ENCODE results near the gene PKIG.
"Not testable (repeated sequence)": the region's sequence is repeated elsewhere in the genome, so short reads cannot be mapped to it uniquely, and the experiment has no call there.

Gene PKIG

DNA sequence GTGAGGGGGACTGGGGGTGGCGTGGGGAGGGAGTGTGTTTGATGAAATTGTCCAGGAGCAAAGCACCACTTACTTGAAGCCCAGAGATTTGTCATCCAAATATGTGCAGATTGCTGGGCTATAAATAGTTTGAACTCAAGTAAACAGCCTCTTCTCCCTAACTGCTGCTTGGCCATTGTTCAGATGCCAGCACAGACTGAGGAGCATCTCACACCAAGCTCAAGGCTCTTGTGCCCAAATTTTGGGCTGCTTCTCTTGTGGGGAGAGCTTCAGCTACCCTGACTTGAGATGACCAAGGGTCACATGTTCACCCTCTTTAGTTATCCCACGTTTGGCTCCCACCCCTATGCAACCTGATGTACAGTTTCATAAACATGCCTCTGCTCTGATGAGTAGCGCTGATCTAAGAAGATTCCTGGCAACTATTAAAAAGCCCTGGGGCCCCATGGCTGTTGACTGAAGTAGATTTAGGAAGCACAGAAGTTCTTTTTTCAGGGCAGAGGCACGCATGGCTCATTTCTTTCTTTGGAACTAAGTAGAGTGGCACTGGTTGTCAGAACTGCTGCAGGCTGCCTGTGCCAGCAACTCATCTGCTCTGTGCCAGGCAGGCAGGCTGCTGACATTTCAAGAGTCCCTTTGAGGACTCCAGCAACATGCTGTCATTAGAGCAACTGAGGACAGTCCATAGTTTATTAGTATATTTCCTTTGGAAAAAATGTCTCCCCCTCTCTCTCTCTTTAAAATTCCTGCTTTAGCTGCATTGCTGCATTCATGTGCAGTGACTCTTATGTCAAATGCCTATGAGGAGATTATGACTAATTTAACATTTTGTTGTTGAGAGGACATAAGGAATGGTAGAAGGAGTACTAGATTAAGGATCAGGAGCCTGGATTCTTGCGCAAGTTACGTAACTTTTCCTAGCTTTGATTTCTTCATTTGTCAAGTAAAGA, 9.6 kb upstream of the PKIG start:
- no peak for DNase-seq

DNA sequence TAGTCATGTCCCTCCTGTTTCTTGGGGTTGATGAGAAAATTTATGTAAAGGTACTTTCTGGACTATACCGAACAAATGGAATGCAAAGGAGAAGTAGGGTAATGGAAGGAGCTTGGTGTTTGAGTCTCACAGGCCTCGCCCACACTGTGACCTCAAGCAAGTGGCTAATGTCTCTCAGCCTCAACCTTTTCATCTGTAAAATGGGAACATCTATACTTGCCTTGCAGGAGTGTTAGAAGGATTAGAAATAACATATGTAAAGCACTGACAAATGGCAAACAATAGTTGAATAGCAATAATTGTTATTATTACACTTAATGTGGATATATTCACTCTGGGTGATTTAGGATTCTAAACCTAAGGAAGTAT, 8.9 kb upstream of the PKIG start:
- no peak for DNase-seq

DNA sequence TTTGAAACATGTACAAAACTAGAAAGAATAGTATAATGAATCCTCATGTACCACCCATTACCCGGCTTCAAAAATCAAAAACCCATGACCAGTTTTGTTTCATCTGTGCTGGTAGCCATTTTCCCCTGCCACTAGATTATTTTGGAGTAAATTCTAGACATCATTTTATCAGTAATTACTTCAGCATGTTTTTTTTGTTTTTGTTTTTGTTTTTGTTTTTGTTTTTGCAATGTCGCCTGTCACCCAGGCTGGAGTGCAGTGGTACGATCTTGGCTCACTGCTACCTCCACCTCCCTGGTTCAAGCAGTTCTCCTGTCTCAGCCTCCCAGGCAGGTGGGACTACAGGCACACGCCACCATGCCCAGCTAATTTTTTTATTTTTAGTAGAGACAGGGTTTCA, 8.0 kb upstream of the PKIG start:
- no peak for DNase-seq

DNA sequence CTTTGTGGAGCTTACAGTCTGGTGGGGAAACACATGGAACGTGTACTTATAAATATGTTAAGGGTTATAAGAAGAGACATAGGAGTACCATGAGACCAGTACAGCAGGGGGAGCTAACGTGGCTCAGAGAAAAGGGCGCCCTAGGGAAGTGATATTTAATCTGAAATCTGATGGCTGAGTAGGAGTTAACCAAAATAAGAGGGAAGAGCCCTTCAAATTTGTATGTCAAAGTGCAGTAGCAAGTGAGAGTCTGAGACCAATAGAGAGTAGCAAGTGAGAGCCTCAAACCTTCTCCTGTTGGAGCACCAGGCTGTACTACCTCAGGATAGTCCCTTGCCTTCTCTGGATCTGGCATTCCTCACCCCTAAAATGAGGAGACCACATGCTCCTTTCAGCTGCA, 6.1 kb upstream of the PKIG start:
- DNase-seq: no peak

DNA sequence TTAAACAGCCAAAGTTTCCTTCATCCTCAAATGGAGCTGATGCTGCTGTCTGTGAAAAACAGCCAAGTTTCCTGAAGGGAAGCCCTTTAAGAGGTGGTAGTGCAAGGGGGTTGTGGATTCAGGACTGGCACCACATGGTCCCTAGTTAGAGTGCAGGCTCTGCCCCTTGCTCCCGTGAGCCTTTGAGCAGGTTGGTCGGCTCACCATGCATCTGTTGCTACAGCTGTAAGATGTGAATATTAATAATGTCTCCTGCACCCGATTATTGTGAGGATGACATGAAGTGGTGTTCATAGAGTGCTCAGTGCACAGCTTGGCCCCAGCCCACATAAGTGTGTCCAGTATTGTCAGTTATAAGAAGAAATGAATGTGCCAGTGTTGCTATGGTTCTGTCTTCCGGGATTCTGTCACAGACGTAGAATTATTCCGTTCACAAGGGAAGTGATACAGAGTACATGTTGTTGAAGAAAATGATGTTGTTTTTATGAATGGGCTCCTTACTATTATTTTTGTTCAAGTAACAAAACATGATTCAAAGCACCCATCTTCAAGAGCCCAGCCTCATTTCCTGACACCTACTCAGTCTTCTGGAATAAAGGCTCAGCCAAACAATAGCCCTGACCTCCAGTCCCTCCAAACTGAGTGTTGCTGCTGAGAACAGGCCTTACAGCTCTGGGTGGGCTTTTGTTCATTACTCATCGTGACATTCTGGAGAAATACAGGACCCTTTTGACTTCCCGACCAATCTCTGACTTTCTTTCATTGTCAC, 2.9 kb upstream of the PKIG start:
- DNase-seq: no peak

DNA sequence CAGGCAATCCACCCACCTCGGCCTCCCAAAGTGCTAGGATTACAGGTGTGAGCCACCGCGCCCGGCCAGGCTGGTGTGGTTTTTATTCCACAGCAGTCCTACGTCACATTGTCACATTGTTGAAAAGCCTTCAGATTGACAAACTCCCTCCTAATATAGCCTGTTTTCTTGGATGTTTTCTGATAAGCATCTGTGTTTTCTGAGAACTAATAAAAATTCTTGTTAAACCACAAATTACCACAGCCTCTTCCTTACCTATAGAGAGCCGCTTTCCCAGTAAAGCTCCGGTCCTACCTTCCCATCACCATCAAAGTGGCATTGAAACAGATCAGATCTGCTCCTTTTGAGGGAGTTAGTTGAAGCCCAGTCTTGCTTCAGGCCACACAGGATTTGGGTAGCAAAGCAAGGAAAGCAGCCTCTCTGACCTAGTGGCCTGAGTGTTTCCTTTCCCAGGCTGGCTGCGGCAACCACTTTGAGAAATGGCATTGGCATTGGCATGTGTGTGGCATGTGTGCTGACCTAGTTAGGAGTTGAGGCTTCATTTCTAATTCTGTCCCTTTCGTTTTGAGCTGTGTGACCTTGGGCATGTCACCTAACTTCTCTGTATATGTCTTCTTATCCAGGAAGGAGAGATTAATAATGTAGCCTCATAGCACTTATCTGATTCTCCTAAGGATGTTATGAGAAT, 1.7 kb upstream of the PKIG start:
- DNase-seq: no peak

DNA sequence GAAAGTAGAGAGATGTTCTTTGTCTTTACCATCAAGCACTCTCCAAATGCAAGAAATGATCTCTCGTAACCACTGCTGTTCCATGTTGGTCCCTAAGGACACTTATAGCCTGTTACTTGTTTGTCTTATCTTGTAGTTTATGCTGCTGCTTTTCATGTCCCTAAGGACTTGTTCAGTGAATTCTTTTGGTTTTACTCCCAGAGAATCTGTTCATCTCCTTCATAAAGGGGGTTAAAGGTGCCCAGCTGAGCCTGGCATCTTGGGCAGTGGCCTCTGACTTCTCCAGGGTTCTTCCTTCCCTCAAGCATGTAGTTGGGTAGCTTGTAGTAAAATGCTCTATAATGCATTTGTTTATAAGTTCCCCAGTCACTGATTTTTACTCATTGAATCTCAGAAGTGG, 864 bp upstream of the PKIG start:
- no peak for DNase-seq

DNA sequence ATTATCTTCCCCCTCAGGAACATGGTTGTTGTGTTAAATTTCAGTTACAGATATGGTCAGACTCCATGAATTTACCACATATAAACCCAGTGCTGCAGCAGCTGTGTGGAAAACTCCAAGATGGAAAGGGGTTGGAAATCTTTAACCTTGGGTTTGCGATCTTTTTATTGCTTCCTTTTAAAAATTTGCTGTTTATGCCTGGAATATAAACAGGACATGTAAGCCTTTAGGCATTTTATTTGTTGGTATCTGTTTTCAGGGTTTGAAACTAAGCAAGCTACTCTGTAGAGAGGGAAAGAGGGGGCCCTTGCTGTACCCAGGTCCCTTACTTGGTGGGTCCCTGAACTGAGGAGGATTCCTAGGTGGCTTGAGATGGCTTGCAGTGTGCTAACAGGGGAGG, 778 bp downstream of the PKIG start:
- DNase-seq: no peak

DNA sequence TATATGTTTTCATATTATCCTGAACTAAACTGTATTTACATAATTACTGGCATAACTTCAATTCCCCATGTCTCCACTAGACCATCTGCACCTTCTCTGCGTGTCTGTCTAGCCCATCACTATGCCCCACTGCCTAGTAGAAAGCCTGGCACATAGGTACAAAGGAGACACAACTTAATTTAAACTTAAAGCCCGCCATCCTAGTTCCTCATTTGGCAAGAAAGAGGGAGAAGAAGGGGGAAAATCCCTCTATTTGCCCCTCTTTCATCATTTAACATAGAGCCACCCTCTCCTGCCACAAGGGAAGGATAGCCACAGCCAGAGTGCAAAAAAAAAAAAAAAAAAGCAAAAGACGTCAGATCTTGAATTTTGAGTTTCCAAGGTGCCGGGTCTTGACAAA, 1.8 kb downstream of the PKIG start:
- no peak for DNase-seq

DNA sequence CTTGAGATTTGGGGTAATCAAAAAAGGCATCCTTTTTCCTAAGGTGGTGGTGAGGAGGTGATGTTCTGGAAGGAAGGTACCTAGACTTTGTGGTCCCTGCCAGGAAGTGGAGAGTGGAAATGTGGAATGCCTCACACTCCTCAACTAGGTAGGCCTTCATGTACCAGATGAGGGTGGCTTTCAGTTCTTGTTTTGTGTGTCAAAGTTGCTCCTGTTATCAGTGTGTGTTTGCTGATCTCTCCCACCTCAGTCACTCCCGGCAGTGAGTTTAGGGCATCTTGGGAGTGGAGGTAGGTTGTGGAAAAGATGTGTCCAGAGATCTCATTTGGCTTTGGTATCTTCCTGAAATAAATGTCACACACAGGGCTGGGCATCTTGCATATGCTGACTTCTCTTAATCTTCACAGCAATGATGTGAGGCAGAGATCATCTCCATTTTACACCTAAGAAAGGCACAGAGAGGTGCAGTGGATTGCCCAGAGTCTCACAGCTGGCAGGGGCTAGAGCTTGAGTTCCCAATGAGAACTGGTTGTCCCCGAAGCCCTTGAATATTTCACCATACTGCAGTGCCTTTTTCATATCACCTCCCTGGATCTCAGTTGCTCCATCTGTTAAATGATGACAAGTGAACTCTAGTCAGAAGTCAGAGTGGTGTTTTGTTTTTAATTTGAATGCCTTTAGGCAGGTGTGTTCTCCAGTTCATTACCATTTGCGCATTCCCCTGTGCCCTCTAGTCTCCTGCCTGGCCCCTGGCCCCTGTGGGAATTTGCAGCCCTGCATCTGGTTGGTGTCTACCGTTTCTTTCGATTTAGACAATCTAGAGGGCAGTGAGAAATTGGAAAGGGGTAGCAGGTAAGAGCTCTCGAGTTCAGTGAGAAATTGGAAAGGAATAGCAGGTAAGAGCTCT, 2.9 kb downstream of the PKIG start:
- no peak for DNase-seq

DNA sequence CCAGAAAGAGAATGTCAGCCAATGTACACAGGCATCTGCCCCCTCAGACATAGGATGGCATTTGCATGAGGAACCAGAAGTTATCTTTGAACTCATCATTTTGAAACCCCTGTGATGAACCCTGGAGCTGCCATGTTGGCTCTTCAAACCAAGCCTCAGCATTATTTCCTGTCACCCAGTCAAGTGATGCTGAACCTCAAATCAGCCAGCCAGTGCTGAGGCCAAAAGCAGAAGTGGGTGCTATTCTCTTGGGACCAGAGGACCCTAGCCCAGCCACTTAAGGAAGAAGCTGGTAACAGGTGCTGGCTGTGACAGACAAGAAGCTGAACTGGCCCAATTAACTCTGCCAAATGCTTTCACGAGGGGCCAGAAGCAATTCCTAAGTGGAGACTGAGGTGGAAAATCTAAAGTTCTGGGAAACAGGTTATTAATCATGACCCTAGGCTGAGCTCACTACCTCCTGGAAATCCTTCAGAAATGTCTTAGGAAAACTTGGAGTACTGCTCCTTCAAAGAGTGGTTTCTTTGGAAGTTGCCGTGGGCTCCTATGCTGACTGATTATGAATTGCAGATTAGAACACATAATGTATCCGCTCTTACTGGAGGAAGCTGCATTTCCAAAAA, 4.0 kb downstream of the PKIG start:
- DNase-seq: no peak

DNA sequence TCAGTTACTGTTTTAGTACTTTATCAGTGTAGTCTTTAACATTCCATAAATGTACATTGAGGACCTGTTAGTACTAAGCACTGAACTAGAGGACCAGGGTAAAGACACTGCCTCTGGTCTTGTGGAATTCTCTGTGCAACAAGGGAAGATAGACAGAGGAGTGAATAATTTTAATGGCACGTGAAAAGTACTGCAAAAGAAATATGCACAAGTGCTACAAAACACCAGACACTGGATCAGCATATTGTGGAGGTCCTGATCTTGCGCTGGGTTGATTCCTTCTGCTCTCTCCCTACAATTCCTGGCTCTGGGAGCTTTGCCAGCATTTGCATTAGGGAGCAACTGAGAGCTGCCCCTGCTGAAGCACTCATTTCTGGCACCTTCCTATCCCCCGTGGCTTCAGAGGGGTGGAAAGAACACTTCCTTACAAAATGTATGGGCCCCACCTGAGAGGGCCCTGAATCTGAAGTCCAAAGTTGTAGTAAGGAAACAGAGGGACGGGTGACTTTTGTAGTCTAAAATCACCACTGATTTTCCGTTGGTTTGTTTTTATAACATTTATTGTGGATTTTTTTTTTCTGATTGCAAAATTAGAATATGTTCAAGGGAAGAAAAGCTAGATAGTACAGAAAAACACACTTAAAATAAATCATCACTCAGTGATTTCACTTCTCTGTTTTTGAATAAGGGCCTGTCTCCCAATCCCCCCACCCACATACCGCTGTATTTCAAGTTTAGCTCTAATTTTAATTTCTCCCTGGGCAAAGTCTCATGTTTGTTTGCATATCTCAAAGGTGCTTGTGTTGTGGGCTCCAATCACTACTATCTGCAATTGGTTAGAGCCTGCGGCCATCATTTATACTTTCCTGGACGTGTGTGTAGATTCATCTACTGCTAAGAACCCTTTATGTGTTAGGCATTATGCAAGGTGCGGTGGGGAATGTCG, 4.9 kb downstream of the PKIG start:
- DNase-seq: no peak

DNA sequence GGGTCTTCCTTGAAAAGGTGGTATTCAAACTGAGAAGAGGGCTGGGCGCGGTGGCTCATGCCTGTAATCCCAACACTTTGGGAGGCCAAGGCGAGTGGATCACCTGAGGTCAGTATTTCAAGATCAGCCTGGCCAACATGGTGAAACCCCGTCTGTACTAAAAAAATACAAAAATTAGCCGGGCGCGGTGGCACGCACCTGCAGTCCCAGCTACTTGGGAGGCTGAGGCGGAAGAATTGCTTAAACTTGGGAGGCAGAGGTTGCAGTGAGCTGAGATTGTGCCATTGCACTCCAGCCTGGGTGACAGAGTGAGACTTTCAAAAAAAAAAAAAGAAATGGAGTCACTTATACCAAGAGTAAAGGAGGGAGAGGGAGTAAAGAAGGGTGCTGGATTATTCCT, 5.9 kb downstream of the PKIG start:
- not testable (repeated sequence) for DNase-seq

DNA sequence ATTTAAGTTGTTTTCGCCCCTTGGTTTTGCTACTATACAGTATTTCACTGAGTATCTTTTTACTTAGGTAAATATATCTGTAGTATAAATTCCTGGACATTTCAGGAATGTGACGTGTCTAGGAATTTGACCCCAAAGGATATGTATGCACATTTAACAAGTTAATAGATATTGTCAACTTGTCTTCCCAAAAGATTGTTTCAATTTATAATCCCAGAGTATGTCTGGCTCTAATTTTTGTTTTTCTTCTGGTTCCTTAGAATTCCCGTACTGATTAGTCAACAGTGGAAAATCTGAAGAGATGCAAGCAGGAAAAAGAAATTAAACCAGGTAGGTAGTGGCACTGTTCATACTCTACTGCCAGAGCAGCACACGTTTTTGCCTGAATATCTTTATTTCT, 7.2 kb downstream of the PKIG start:
- no peak for DNase-seq

DNA sequence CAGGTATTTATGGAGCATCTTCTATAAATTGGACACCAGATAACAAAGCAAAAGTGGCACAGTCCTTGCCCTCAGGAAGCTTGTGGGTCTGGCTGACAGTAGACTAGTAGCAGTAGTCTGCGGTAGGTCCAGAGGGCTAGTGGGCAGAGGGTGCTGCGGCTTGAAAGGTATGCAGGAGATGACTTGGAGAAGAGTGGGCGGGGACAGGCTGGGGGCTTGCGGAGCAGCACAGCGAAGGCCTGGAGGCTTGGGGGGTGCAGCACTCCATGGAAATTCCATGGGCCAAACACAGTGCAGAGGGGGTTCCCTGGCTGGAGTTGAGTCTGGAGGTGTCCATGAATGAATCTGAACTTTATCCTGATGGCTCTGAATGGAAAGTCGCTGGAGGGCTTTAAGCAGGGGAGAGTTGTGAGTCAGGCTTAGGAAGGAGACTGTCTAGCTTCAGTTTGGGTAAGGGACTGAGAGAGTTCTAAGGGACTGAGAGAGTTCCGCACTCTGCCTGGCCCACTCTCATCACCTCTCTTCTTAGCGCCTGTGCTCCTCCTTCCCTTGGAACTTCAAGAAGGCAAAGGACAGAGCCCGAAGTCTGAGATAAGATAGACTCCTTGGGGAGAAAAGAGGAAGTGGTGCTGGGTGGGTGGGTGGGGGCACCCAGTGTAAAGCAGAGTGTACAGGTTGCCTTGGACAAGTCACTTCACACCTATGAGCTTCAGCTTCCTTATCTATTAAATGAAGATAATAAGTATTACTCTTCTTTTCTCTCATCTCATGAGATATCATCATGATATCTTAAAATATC, 8.8 kb downstream of the PKIG start:
- DNase-seq: no peak

DNA sequence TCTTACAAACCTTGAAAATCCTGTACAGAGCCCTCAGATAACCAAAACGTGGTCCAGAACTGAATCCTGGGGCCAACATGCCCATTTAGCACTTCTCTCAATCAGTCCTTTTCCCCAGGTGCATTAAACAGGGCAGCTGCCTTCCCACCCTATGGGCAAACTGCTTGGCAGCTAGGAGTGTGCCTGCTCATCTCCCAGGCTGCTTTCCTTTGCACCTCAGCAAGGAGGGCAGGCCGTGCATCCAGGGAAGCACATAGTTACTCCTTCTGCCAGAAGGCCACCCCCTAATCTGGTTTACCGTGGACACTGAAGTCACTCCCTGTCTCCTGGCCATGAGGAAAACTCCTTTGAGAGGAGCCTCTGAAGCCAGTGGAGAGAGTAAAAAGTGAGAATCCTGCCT, 10.0 kb downstream of the PKIG start:
- no peak for DNase-seq

DNA sequence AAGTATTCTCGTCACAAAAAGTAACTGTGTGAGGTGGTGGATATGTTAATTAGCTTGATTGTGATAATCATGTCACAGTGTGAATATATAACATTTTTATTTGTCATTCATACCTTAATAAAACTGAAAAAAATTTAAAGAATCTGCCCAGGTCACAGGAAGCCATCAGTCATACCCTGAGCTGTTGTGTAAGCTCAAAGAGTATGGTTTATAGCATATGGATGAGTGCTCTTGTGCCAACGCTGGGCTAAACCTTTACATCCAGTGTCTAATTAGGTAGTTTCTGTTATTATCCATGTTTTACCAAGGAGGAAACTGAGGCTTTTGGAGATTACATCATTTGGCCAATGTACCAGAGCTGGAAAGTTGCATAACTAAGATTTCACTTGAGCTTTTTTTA, 11.4 kb downstream of the PKIG start:
- no peak for DNase-seq

DNA sequence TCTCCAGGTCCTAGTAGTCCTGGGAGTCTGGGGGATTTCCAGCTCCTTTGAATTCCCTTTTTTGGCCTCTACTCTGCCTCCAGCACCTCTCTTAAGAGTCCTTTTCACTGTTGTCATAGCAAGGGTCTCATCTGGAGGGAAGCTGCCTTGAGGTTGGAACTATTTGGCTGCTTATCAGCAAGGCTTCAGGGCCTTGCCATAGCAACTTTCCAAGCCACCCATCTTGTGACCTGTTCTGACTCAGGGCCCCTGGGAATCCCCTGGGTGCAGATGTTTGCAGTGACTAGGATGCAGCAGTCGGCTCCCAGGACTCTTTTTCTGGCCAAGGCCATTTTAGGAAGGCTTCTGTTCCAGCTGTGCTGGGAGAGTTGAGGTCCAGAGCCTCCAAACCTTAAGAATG, 12.4 kb downstream of the PKIG start:
- no peak for DNase-seq

DNA sequence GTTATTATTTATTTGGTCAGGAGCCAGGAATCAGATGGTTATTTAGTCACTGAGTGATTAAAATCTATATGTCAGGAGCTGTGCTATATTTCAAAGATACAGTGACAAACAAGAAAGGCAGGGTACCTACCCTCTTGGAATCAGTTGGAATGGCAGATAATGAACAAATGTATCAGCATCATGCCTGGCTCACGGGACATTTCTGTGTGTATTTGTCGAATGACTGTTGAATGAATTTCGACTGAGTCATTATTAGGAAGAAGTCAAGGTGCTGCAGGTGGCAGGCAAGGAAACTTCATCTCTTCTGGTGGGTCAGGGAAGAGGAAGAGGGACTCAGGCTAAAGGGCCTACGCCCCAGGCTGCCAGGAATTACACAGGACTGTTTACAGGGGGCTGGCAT, 13.6 kb downstream of the PKIG start:
- DNase-seq: no peak

DNA sequence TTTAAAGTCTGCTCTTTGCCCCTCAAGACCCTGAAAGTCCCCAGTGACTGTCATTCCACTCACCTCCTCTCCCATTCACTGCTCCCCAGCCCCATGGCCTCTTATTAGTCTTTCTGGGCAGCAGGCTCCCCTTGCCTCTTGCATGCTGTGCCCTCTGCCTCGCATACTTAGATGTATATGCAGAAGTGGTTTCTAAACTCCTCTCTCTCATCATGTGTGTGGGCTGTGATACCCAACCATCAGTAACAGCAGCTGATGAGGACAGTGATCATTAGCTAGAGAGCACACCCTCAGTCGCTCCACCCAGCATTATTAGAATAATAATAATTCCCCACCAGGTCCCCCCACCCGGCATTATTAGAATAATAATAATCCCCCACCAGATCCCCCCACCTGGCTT, 14.5 kb downstream of the PKIG start:
- DNase-seq: no peak

Data from effector CD8-positive, alpha-beta T cell (primary cell).